Activated CD4-positive, CD25-positive, alpha-beta regulatory T cell treated with anti-CD3 and anti-CD28 coated beads, Interleukin-2, amount 50 U/mL, for 24 hours (primary cell): ENCODE measurements around the gene ZW10.

Source experiments
- ATAC-seq, 2 donors: fragments of 150-1000 bp; cut with Tn5 transposase; one replicate each; pipeline ENCODE4 v1.10.0; 2021; ENCODE audit warnings: mild to moderate bottlenecking in 1 of 2, moderate library complexity in 1 of 2

ZW10 gene

DNA sequence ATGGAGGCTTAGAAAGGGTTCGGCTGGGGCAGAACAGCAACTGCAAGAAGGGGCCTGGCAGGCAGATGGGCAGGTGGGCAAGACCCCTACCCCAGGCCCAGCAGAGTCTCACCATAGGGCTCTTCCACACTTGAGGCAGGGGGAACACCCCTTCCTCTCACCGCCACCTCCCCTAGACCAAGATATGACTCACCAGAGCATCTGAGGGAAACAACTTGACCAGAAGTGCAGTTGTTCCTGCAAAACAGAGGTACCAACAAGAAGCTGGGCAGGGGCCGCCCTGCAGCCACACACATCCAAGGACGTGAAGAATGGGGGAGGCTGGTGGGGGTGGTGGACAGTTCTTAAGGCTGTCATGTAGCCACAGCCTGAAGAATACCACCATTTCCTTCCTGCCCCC, 78.3 kb downstream of the ZW10 start:
- ATAC-seq: no peak

- no peak for ATAC-seq
Measured at GRCh38 chr11:113694390-113694789, 79.1 kb downstream of the ZW10 start.

DNA sequence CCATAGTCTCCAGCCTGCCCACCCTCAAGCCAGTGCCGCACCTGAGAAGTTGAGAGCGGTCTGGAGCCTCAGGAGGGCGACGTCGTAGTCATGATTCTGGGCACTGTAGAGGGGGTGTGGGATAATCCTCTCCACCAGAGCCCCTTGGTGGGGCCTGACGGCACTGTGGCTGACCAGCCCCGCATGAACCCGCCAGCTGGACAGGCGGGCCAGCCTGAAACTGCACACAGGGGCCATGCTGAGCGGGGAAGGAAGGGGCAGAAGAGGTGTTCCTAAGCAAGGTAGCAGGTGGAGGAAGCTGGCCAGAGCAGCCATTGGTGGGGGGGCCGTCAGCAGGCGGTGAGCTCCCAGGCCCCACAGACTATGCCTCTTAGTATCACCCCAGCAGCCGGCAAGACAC, 80.5 kb downstream of the ZW10 start:
- ATAC-seq: no peak

DNA sequence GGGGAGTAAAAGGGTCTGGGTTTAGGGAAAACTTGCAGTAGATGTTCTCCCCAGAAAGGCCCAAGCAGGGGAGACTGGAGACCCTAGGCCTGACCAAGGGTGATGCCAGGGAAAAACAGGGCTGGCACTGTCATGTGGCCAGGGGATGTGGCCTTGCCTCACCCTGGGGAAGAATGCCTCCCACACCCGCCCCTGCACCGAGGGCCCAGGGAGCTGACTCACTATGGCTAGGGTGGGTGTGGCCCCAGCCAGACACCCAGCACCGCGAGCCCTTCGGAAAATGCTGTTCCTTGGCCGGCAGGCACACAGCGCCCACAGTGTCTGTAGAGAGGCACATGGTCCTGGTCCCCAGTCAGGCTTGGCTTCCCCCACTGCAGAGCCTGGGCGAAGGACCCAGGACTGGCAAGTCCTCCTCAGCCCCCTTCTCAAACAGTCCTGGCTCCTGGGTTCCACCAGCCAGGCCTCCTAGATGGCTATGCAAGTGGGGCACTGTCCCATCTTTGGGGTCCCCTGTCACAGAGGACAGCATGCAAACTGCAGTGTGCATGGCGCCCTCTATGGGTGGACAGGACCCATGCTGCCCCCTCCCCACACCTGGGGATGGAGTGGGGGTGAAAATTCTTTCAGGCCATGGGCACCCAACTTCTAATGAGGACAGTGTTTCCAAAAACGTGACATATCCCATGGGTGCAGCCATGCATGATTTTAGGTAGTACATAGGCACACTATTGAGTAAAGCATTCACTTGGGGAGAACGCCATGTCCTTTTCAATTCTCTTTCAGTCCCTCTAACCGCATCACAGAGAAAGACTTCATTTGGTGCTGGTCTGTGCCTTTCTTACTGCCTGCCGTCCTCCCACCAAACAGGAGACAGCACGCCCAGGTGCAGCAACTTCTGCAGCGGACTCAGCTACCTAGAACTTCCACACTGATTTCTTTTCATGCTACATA, 82.6 kb downstream of the ZW10 start:
- no peak for ATAC-seq

GRCh38 chr11:113689768-113690618, 83.5 kb downstream of the ZW10 start:
- no peak for ATAC-seq

GRCh38 chr11:113685654-113686359, 87.7 kb downstream of the ZW10 start:
- ATAC-seq: no peak

DNA sequence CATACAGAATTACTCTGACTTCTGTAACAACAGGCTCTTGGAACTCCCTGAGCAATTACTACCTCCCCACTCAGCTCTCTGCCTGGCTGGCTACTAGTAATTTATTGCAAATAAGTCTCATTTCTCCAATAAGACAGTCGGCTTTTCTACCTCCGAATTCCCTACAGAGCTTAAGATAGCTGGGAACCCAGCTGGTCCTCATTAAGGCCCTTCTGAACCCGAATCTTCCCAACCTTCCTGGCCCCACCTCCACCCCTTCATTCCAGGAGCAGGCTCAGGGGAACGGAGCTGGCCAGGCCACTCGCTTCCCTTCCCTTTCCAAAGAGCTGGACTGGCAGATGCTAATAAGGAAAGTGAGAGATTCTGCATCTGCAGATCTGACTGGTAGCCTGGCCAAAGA, 89.0 kb downstream of the ZW10 start:
- ATAC-seq: no peak

GRCh38 chr11:113683481-113684046, 89.9 kb downstream of the ZW10 start:
- no peak for ATAC-seq
